RPMI8226 (cell line): ENCODE data around the gene NECAB3.

Experiments used
- DNase-seq: peaks from one replicate; pipeline ENCODE4 v3.0.0-alpha.2; 2015

NECAB3 gene

GRCh38 chr20:33663161-33664084, 10.8 kb downstream of the NECAB3 start:
- peak; percentile 91 for DNase-seq

GRCh38 chr20:33662172-33662571, 12.1 kb downstream of the NECAB3 start, which contains the start of gene C20orf144:
Gene C20orf144, plus strand, starts transcription at chr20:33662327. Its CDS starts 19 bp downstream, at chr20:33662346.
- no peak for DNase-seq

GRCh38 chr20:33660685-33661058, 13.6 kb downstream of the NECAB3 start:
- no peak for DNase-seq

- DNase-seq: no peak
These were observed 14.1 kb downstream of the NECAB3 start for GRCh38 chr20:33660035-33660684.

- no peak for DNase-seq
These were observed 14.7 kb downstream of the NECAB3 start for GRCh38 chr20:33659341-33660034.

- DNase-seq: no peak
These were observed 15.3 kb downstream of the NECAB3 start for GRCh38 chr20:33658929-33659328.

- DNase-seq: no peak
These were observed 15.7 kb downstream of the NECAB3 start for GRCh38 chr20:33658510-33658909.

GRCh38 chr20:33657704-33658095, 16.5 kb downstream of the NECAB3 start:
- no peak for DNase-seq

- no peak for DNase-seq
These were observed 17.2 kb downstream of the NECAB3 start for GRCh38 chr20:33656783-33657703.

GRCh38 chr20:33656010-33656782, 18.0 kb downstream of the NECAB3 start:
- DNase-seq: no peak

GRCh38 chr20:33655164-33655563, 19.1 kb downstream of the NECAB3 start:
- DNase-seq: no peak

GRCh38 chr20:33654680-33655161, 19.5 kb downstream of the NECAB3 start:
- DNase-seq: no peak

- peak; percentile 86 for DNase-seq
These were observed 20.2 kb downstream of the NECAB3 start for GRCh38 chr20:33653900-33654596.

- DNase-seq: peak; percentile 51
These were observed 20.9 kb downstream of the NECAB3 start for GRCh38 chr20:33653218-33653899.

- DNase-seq: no peak
These were observed 22.6 kb downstream of the NECAB3 start for GRCh38 chr20:33651562-33652048.

- no peak for DNase-seq
These were observed 23.3 kb downstream of the NECAB3 start for GRCh38 chr20:33650753-33651561.

GRCh38 chr20:33650111-33650752, 24.0 kb downstream of the NECAB3 start:
- DNase-seq: no peak

- no peak for DNase-seq
These were observed 25.0 kb downstream of the NECAB3 start for GRCh38 chr20:33649201-33649681.
